COLO668 (cell line): Measurements from ENCODE around the gene DSCAML1.

Experiments used
- DNase-seq: peaks from one replicate; lab custom pipeline; 2025; ENCODE audit not compliant: unreplicated experiment; lab: John Stamatoyannopoulos, UW

The DSCAML1 gene

GRCh38 chr11:117563556-117563955 lies 233.5 kb downstream of the DSCAML1 start:
- DNase-seq, result no peak

GRCh38 chr11:117562136-117562535 lies 234.9 kb downstream of the DSCAML1 start:
- DNase-seq, result no peak

- DNase-seq, result no peak
Observed at GRCh38 chr11:117560780-117561530, 236.1 kb downstream of the DSCAML1 start.

- DNase-seq, result no peak
Observed at GRCh38 chr11:117559698-117560097, 237.3 kb downstream of the DSCAML1 start.

GRCh38 chr11:117557361-117557760 lies 239.7 kb downstream of the DSCAML1 start:
- DNase-seq, result no peak

GRCh38 chr11:117554601-117555333 lies 242.2 kb downstream of the DSCAML1 start:
- no peak for DNase-seq

- no peak for DNase-seq
Observed at GRCh38 chr11:117552626-117553025, 244.4 kb downstream of the DSCAML1 start.

- no peak for DNase-seq
Observed at GRCh38 chr11:117551761-117552343, 245.2 kb downstream of the DSCAML1 start.

- no peak for DNase-seq
Observed at GRCh38 chr11:117550466-117550865, 246.6 kb downstream of the DSCAML1 start.

- no peak for DNase-seq
Observed at GRCh38 chr11:117549417-117549816, 247.6 kb downstream of the DSCAML1 start.

GRCh38 chr11:117548876-117549275 lies 248.1 kb downstream of the DSCAML1 start:
- no peak for DNase-seq

- no peak for DNase-seq
Observed at GRCh38 chr11:117547946-117548345, 249.1 kb downstream of the DSCAML1 start.

GRCh38 chr11:117547195-117547850 lies 249.7 kb downstream of the DSCAML1 start:
- no peak for DNase-seq

GRCh38 chr11:117546431-117547194 lies 250.4 kb downstream of the DSCAML1 start:
- no peak for DNase-seq

GRCh38 chr11:117545706-117546105 lies 251.3 kb downstream of the DSCAML1 start:
- no peak for DNase-seq

GRCh38 chr11:117544130-117544800 lies 252.8 kb downstream of the DSCAML1 start:
- DNase-seq, result no peak

GRCh38 chr11:117541211-117541610 lies 255.8 kb downstream of the DSCAML1 start:
- DNase-seq, result no peak

GRCh38 chr11:117538263-117539135 lies 258.5 kb downstream of the DSCAML1 start:
- DNase-seq, result no peak

GRCh38 chr11:117535850-117536411 lies 261.1 kb downstream of the DSCAML1 start:
- no peak for DNase-seq
